ENCODE data around the gene SH2D1A.

- no peak for TF ChIP-seq CTCF (IDR thresholded peaks at IDR 0.05)
- TF ChIP-seq ZFX (IDR thresholded peaks at IDR 0.05; ENCODE audit: borderline replicate concordance): no peak
Measured at GRCh38 chrX:124362761-124363160, 16.4 kb downstream of the SH2D1A start.
